Mesenchymal stem cell (in vitro differentiated cells and primary cell): ENCODE measurements around the gene EFEMP1.

Experiments
- DNase-seq: peaks from one replicate; pipeline ENCODE4 v3.0.0-alpha.2; 2013
- H2AFZ ChIP-seq: one replicate; pipeline ENCODE4 v1.6.1; 2013; ENCODE audit warnings: low read depth, mild to moderate bottlenecking, control low read depth, inconsistent platforms, low read length, moderate library complexity
- H2AK5ac ChIP-seq: 2 replicates; pipeline ENCODE4 v1.6.1; 2013; ENCODE audit warnings: low read length, moderate library complexity, mild to moderate bottlenecking, inconsistent platforms; ENCODE audit not compliant: severe bottlenecking
- H2BK120ac ChIP-seq: one replicate; pipeline ENCODE4 v1.6.1; 2013; ENCODE audit warnings: low read depth, mild to moderate bottlenecking, inconsistent platforms, low read length, moderate library complexity
- H2BK12ac ChIP-seq, 2 experiments: one replicate each; pipeline ENCODE4 v1.6.1; 2013; ENCODE audit warnings: inconsistent platforms in 2 of 2, low read length in 2 of 2, mild to moderate bottlenecking in 2 of 2, moderate library complexity in 2 of 2, control low read depth in 1 of 2
- H2BK15ac ChIP-seq: one replicate; pipeline ENCODE4 v1.6.1; 2013; ENCODE audit warnings: mild to moderate bottlenecking, low read depth, inconsistent platforms; ENCODE audit not compliant: poor library complexity, severe bottlenecking
- H2BK5ac ChIP-seq: 2 replicates; pipeline ENCODE4 v1.6.1; 2013; ENCODE audit warnings: low read depth, mild to moderate bottlenecking, low read length, control low read depth, inconsistent platforms; ENCODE audit not compliant: poor library complexity, severe bottlenecking
- H3K14ac ChIP-seq, 2 experiments: one replicate each; pipeline ENCODE4 v1.6.1; 2013; ENCODE audit warnings: inconsistent platforms in 2 of 2, low read length in 2 of 2, control low read depth in 1 of 2, mild to moderate bottlenecking in 1 of 2, moderate library complexity in 1 of 2
- H3K18ac ChIP-seq, 2 experiments: one replicate each; pipeline ENCODE4 v1.6.1; 2013; ENCODE audit warnings: inconsistent platforms in 2 of 2, low read length in 2 of 2, control low read depth in 1 of 2, low read depth in 1 of 2, mild to moderate bottlenecking in 1 of 2
- H3K23ac ChIP-seq, 2 experiments: one replicate each; pipeline ENCODE4 v1.6.1; 2013; ENCODE audit warnings: inconsistent platforms in 2 of 2, low read length in 2 of 2, mild to moderate bottlenecking in 2 of 2, moderate library complexity in 2 of 2, control low read depth in 1 of 2
- H3K27ac ChIP-seq: 2 replicates; pipeline ENCODE4 v1.5.1; 2013; ENCODE audit warnings: mild to moderate bottlenecking, moderate library complexity, low read length, control low read depth, inconsistent platforms; ENCODE audit not compliant: poor library complexity, severe bottlenecking
- H3K27me3 ChIP-seq, 2 experiments: 2 replicates each; pipeline versions ENCODE4 v1.6.1 to v1.7.0; 2013; ENCODE audit warnings: low read length in 2 of 2, mild to moderate bottlenecking in 2 of 2, moderate library complexity in 2 of 2, control low read depth in 1 of 2, inconsistent platforms in 1 of 2; ENCODE audit not compliant: control insufficient read depth in 1 of 2, insufficient read depth in 1 of 2
- H3K36me3 ChIP-seq, 2 experiments: 2 replicates each; pipeline versions ENCODE4 v1.6.1 to v1.7.0; 2013; ENCODE audit warnings: low read length in 2 of 2, control low read depth in 1 of 2, inconsistent platforms in 1 of 2, low read depth in 1 of 2, mild to moderate bottlenecking in 1 of 2; ENCODE audit not compliant: insufficient read depth in 2 of 2, control insufficient read depth in 1 of 2
- H3K4ac ChIP-seq, 2 experiments: one replicate each; pipeline ENCODE4 v1.6.1; 2013; ENCODE audit warnings: inconsistent platforms in 2 of 2, low read length in 2 of 2, mild to moderate bottlenecking in 2 of 2, moderate library complexity in 2 of 2, control low read depth in 1 of 2, low read depth in 1 of 2
- H3K4me1 ChIP-seq: 2 replicates; pipeline ENCODE4 v1.6.1; 2013; ENCODE audit warnings: low read depth, low read length, control low read depth; ENCODE audit not compliant: control insufficient read depth, insufficient read depth
- H3K4me2 ChIP-seq: 2 replicates; pipeline ENCODE4 v1.6.1; 2013; ENCODE audit warnings: low read length, mild to moderate bottlenecking, inconsistent platforms; ENCODE audit not compliant: poor library complexity, severe bottlenecking
- H3K4me3 ChIP-seq, 2 experiments: 2 replicates each; pipeline versions ENCODE4 v1.5.1 to v1.7.0; 2013; ENCODE audit warnings: low read length in 2 of 2, mild to moderate bottlenecking in 2 of 2, control low read depth in 1 of 2, low read depth in 1 of 2; ENCODE audit not compliant: insufficient read depth in 1 of 2
- H3K79me1 ChIP-seq: replicated peaks from 2 replicates; pipeline ENCODE4 v1.6.1; 2013; ENCODE audit warnings: mild to moderate bottlenecking, control low read depth, low read length, inconsistent platforms; ENCODE audit not compliant: poor library complexity, severe bottlenecking
- H3K9ac ChIP-seq: 2 replicates; pipeline ENCODE4 v1.7.0; 2013; ENCODE audit warnings: mild to moderate bottlenecking, low read length, moderate library complexity
- H3K9me3 ChIP-seq: 2 replicates; pipeline ENCODE4 v1.7.0; 2013; ENCODE audit warnings: mild to moderate bottlenecking, low read length; ENCODE audit not compliant: control insufficient read depth
- H4K8ac ChIP-seq: one replicate; pipeline ENCODE4 v1.6.1; 2013; ENCODE audit warnings: inconsistent platforms, mild to moderate bottlenecking, low read length, moderate library complexity
- H4K91ac ChIP-seq: one replicate; pipeline ENCODE4 v1.6.1; 2013; ENCODE audit warnings: mild to moderate bottlenecking, low read length, inconsistent platforms
- WGBS: methylation state at CpG from one replicate; pipeline ENCODE4 v1.1.7; 2013; ENCODE audit warnings: mixed read lengths; 5-methylcytosine and 5-hydroxymethylcytosine counted together

EFEMP1 gene

DNA sequence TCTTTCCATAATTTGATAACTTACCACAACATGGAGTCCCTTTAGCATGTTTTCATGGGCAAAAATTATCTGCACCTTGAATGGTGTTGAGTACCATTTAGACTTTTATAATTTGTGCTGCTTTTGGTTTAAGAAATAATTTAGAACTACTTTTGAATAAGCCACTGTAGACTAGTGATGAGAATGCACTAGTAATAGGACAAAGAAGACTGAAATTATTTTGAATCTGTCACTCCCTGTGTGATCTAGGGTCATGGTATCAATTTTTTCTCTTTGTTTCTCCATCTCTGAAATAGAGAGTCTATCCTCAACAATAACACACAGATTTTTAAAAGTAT, 37.7 kb downstream of the EFEMP1 start:
- no peak overlapping the region for H3K23ac ChIP-seq
- no peaks in the 10 kb centered on the region for H3K9me3 ChIP-seq
- H2BK5ac ChIP-seq, result no peak overlapping the region
- H3K36me3 ChIP-seq, result peaks cover 0 to 15% of the 10 kb centered on the region in 2 experiments
- no peak overlapping the region for H4K8ac ChIP-seq
- H2BK15ac ChIP-seq, result no peak overlapping the region
- no peaks in the 10 kb centered on the region for H3K27me3 ChIP-seq
- no peak overlapping the region for H3K4ac ChIP-seq
- H3K4me1 ChIP-seq, result no peaks in the 10 kb centered on the region
- no peak overlapping the region for H3K14ac ChIP-seq
- no peak overlapping the region for H2AK5ac ChIP-seq
- H3K79me1 ChIP-seq, result no peaks in the 10 kb centered on the region
- H2BK120ac ChIP-seq, result no peak overlapping the region
- DNase-seq, result no peak
- no peak overlapping the region for H3K18ac ChIP-seq
- H4K91ac ChIP-seq, result no peak overlapping the region
- no peak overlapping the region for H2AFZ ChIP-seq
- no peak overlapping the region for H3K4me3 ChIP-seq
- no peak overlapping the region for H3K4me2 ChIP-seq
- no peak overlapping the region for H2BK12ac ChIP-seq
- H3K9ac ChIP-seq, result peak overlapping the region; percentile 36
- H3K27ac ChIP-seq, result no peak overlapping the region

DNA sequence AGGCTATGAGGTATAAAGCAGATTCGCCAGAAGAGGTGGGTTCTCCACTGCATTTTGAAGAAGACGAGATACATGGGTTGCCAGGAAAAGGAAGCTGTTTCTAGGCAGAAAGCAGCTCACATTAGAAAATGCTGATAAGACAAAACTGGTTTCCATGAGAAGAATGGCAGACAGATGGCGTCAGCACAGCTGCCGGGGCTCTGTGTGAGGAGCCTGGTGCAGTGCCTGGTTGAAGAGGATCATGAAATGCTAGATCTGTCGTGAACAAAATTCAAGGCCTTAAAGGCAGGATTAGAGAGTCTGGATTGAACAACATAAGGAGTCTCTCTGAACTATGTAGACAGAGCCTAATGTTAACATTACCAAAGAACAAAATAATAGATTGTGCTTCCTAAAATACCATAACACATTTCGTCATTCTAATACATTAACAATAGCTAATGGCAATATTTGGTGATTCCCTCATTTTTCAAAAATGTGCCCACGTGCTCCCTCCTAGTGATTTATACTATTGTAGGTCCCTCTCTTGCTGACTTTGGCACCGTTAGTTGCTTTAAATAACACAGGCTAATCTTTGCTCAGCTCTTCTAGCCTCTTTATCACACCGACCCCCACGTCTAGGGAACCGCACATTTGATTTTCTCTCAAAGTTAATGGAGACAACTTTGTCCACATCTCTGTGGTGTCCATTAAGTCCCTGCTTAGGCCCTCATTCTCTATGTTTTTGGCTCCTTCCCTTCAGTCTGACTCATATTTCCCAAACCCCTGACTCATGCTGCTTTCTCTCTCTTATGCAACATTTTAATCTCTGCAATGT, 38.2 kb downstream of the EFEMP1 start:
- peak overlapping the region; percentile 61 to 93 for H3K18ac ChIP-seq
- no peaks in the 10 kb centered on the region for H3K9me3 ChIP-seq
- peak overlapping the region; percentile 57 to 91 for H3K4ac ChIP-seq
- peaks cover 0 to 21% of the 10 kb centered on the region in 2 experiments for H3K36me3 ChIP-seq
- H2BK120ac ChIP-seq, result no peak overlapping the region
- H3K4me3 ChIP-seq, result no peak overlapping the region
- no peaks in the 10 kb centered on the region for H3K79me1 ChIP-seq
- H3K27ac ChIP-seq, result peak overlapping the region; percentile 46
- peak; percentile 94 for DNase-seq
- H2BK5ac ChIP-seq, result no peak overlapping the region
- H3K23ac ChIP-seq, result no peak overlapping the region
- no peak overlapping the region for H2AFZ ChIP-seq
- no peak overlapping the region for H4K91ac ChIP-seq
- H4K8ac ChIP-seq, result peak overlapping the region; percentile 52
- peak overlapping the region; percentile 44 for H2BK15ac ChIP-seq
- H3K27me3 ChIP-seq, result no peaks in the 10 kb centered on the region
- peak overlapping the region; percentile 61 for H3K9ac ChIP-seq
- no peaks in the 10 kb centered on the region for H3K4me1 ChIP-seq
- H3K14ac ChIP-seq, result no peak overlapping the region
- H3K4me2 ChIP-seq, result no peak overlapping the region
- peak overlapping the region; percentile 59 for H2BK12ac ChIP-seq
- 58% methylated on average over 11 of the region's 11 CpGs for WGBS
- H2AK5ac ChIP-seq, result no peak overlapping the region

DNA sequence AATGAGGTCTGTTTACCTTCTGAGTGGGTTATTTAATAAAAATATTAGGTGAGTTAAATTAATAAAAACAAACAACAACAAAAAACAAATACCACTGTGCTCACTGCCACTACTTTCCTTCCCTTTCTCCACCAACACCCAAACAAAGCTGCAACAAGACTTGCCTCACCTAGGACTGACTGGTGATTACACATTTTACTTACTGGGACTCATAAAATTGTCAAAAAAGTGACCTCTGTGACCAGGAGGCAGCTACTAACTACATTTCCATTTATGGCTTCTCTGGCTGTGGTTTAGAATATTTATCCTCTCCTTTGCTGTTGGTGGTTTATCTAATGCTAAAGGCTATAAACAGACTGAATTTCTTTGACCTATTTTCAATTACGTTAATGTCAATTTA, 39.8 kb downstream of the EFEMP1 start:
- Histone ChIP-seq H3K79me1 (no peaks in the 10 kb centered on the region), H2BK12ac (no peak overlapping the region), H3K14ac (no peak overlapping the region), H3K27ac (no peak overlapping the region), H3K36me3 (peaks cover 0 to 36% of the 10 kb centered on the region in 2 experiments), H3K9ac (peak overlapping the region; percentile 70), H3K4me3 (no peak overlapping the region), H3K9me3 (no peaks in the 10 kb centered on the region), H3K18ac (no peak overlapping the region), H2BK15ac (no peak overlapping the region), H4K8ac (no peak overlapping the region), H3K27me3 (no peaks in the 10 kb centered on the region), H4K91ac (no peak overlapping the region), H2BK120ac (no peak overlapping the region), H2AFZ (no peak overlapping the region), H2BK5ac (no peak overlapping the region), H3K23ac (no peak overlapping the region), H3K4me1 (no peaks in the 10 kb centered on the region), H3K4me2 (no peak overlapping the region), H2AK5ac (no peak overlapping the region), H3K4ac (no peak overlapping the region)
- DNase-seq, result no peak
- WGBS, result no CpG with 5 or more reads among the region's 1 CpG

DNA sequence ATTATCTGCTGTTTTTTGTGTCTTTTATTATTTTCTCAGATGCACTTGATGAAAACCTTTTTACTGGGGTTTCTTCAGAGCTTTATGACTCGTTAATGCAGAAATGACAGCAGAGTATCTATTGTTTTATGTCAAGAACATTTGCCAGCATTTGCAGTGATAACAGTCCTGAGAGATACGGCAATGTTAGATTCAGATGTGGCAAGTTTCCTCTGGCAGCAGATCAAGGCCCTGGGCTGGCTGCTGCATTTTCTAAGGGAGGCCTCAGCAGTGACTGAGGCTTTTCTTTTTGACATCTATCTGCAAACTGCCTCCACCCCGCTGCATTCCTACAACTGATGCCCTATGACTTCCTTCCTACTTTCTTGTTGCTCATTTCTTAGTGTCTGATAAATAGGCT, 40.2 kb downstream of the EFEMP1 start:
- H3K27ac ChIP-seq, result no peak overlapping the region
- H3K27me3 ChIP-seq, result no peaks in the 10 kb centered on the region
- H2BK5ac ChIP-seq, result no peak overlapping the region
- no peak overlapping the region for H3K4me3 ChIP-seq
- no peak overlapping the region for H3K23ac ChIP-seq
- no peak overlapping the region for H3K18ac ChIP-seq
- peak; percentile 33 for DNase-seq
- no peak overlapping the region for H3K4me2 ChIP-seq
- H3K79me1 ChIP-seq, result no peaks in the 10 kb centered on the region
- no peak overlapping the region for H3K4ac ChIP-seq
- 64% methylated on average over 2 of the region's 3 CpGs for WGBS
- no peak overlapping the region for H2BK15ac ChIP-seq
- H3K36me3 ChIP-seq, result peaks cover 0 to 41% of the 10 kb centered on the region in 2 experiments
- H2BK12ac ChIP-seq, result no peak overlapping the region
- no peak overlapping the region for H2BK120ac ChIP-seq
- no peaks in the 10 kb centered on the region for H3K9me3 ChIP-seq
- H3K14ac ChIP-seq, result no peak overlapping the region
- H3K9ac ChIP-seq, result peak overlapping the region; percentile 70
- no peak overlapping the region for H2AFZ ChIP-seq
- no peak overlapping the region for H2AK5ac ChIP-seq
- no peak overlapping the region for H4K91ac ChIP-seq
- H4K8ac ChIP-seq, result no peak overlapping the region
- no peaks in the 10 kb centered on the region for H3K4me1 ChIP-seq
